MCF 10A (cell line): Measurements from ENCODE around the gene PFN3. TPM values are rescaled to one million over a fixed set of nuclear protein-coding genes. Genes with fewer than 3 reads are reported as not detected.

Source experiments
- BruUV-seq: library from RNA; stranded (reverse); fragments of 400-500 nt; replicated peaks from 2 replicates; lab custom pipeline; 2021; lab: Mats Ljungman, UMichigan
- CTCF ChIA-PET: fragments of 300-600 bp; sonication (Branson Sonifier 250); formaldehyde crosslinking; extraction: SDS; loops from one replicate; lab custom pipeline; 2021; ENCODE audit warnings: antibody characterized with exemption, inconsistent platforms; lab: Yijun Ruan, JAX
- POLR2A ChIA-PET: fragments of 300-600, 350-650 bp; sonication (Branson Sonifier 250); formaldehyde crosslinking; extraction: SDS; loops from one replicate; lab custom pipeline; 2020; ENCODE audit warnings: antibody characterized with exemption, inconsistent platforms; lab: Yijun Ruan, JAX
- DNase-seq: peaks from one replicate; pipeline ENCODE4 v3.0.0-alpha.2; 2018; ENCODE audit not compliant: unreplicated experiment
- H3K27ac Mint-ChIP-seq: one replicate; pipeline ENCODE4 v1.8.0; 2022; ENCODE audit warnings: mild to moderate bottlenecking, low read depth, mixed read lengths; ENCODE audit not compliant: unreplicated experiment
- H3K27me3 Mint-ChIP-seq: one replicate; pipeline ENCODE4 v1.8.0; 2022; ENCODE audit warnings: mixed read lengths; ENCODE audit not compliant: insufficient read depth, unreplicated experiment
- H3K36me3 Mint-ChIP-seq: one replicate; pipeline ENCODE4 v1.8.0; 2022; ENCODE audit warnings: mild to moderate bottlenecking, moderate library complexity, mixed read lengths; ENCODE audit not compliant: insufficient read depth, unreplicated experiment
- H3K4me1 Mint-ChIP-seq: one replicate; pipeline ENCODE4 v1.8.0; 2022; ENCODE audit warnings: mixed read lengths; ENCODE audit not compliant: insufficient read depth, unreplicated experiment
- H3K4me3 Mint-ChIP-seq: one replicate; pipeline ENCODE4 v1.8.0; 2022; ENCODE audit warnings: mild to moderate bottlenecking, moderate library complexity, mixed read lengths; ENCODE audit not compliant: unreplicated experiment
- H3K9me3 Mint-ChIP-seq: one replicate; pipeline ENCODE4 v1.8.0; 2022; ENCODE audit warnings: mixed read lengths; ENCODE audit not compliant: unreplicated experiment
- CTCF ChIP-seq: fragments of 200-600 bp; IDR thresholded peaks from one replicate; pipeline ENCODE4 v1.8.0; 2022; ENCODE audit warnings: antibody characterized with exemption, mild to moderate bottlenecking; ENCODE audit not compliant: unreplicated experiment
- intact Hi-C: fragments of 100-400 bp; cut with micrococcal nuclease; formaldehyde crosslinking; loops from 2 replicates; pipeline ENCODE4 v1.14.1; 2022
- total RNA-seq: library from RNA; stranded (reverse); gene quantifications from 2 replicates; pipeline ENCODE4 v1.2.3, GENCODE V29; 2022

Gene PFN3
- total RNA-seq, 1 experiment from 2014 or later, result not detected

- intact Hi-C loops, result no loop called here
- H3K27ac Mint-ChIP-seq, result no peak overlapping the region
- H3K36me3 Mint-ChIP-seq, result peaks cover 56% of the 10 kb centered on the region
- H3K9me3 Mint-ChIP-seq, result no peaks in the 10 kb centered on the region
- H3K4me1 Mint-ChIP-seq, result peaks cover 16% of the 10 kb centered on the region
- H3K27me3 Mint-ChIP-seq, result no peaks in the 10 kb centered on the region
- POLR2A ChIA-PET, result interaction anchor here (5.6 to 17.7 kb wide), 2 partner anchors 12 to 15 kb away, joined by 44 to 217 read pairs; partner anchors contain the start of gene GRK6
- CTCF ChIA-PET, result interaction anchor here (0.5 to 5.2 kb wide), 7 partner anchors 12 to 333 kb away, joined by 3 to 54 read pairs (median 23); partner anchors contain the start of gene GRK6
- no peak for DNase-seq
- BruUV-seq, result no TSS peak
- no peak for TF ChIP-seq CTCF
- no peak overlapping the region for H3K4me3 Mint-ChIP-seq
These were observed 42.9 kb upstream of the PFN3 start for GRCh38 chr5:177443144-177443983.

- ChIA-PET CTCF (interaction anchor here (0.6 to 5.2 kb wide), 7 partner anchors 8 to 59 kb away, joined by 3 to 54 read pairs (median 4); no protein-coding TSS in a partner anchor), POLR2A (interaction anchor here (1.0 to 17.7 kb wide), 3 partner anchors 13 to 38 kb away, joined by 3 to 217 read pairs (median 3); partner anchors contain the start of gene GRK6)
- intact Hi-C loops, result no loop called here
- Mint-ChIP-seq H3K9me3 (no peaks in the 10 kb centered on the region), H3K27me3 (no peaks in the 10 kb centered on the region), H3K36me3 (peaks cover 63% of the 10 kb centered on the region), H3K4me3 (no peak overlapping the region), H3K27ac (no peak overlapping the region), H3K4me1 (peaks cover 12% of the 10 kb centered on the region)
- BruUV-seq, result no TSS peak
- DNase-seq, result no peak
- TF ChIP-seq CTCF, result no peak
These were observed 41.8 kb upstream of the PFN3 start for GRCh38 chr5:177442066-177442826.

GRCh38 chr5:177440990-177441780 lies 40.7 kb upstream of the PFN3 start:
- Mint-ChIP-seq H3K27me3 (no peaks in the 10 kb centered on the region), H3K4me3 (no peak overlapping the region), H3K27ac (no peak overlapping the region), H3K4me1 (peaks cover 17% of the 10 kb centered on the region), H3K9me3 (no peaks in the 10 kb centered on the region), H3K36me3 (peaks cover 69% of the 10 kb centered on the region)
- TF ChIP-seq CTCF, result no peak
- BruUV-seq, result no TSS peak
- DNase-seq, result no peak
- POLR2A ChIA-PET, result interaction anchor here (1.0 to 17.7 kb wide), 6 partner anchors 12 to 122 kb away, joined by 3 to 217 read pairs (median 4); partner anchors contain the start of genes GRK6 and LMAN2
- intact Hi-C loops, result no loop called here
- CTCF ChIA-PET, result interaction anchor here (0.7 to 3.8 kb wide), 8 partner anchors 14 to 58 kb away, joined by 3 to 27 read pairs (median 4); no protein-coding TSS in a partner anchor
